Measurements from ENCODE around the gene MOV10L1. TPM values are rescaled to one million over a fixed set of nuclear protein-coding genes. Genes with fewer than 3 reads are reported as not detected.

The MOV10L1 gene
- total and polyA plus RNA-seq, 2 experiments from 2014 or later: 0.73 to 1.8 TPM

- TF ChIP-seq, protein P1, sequence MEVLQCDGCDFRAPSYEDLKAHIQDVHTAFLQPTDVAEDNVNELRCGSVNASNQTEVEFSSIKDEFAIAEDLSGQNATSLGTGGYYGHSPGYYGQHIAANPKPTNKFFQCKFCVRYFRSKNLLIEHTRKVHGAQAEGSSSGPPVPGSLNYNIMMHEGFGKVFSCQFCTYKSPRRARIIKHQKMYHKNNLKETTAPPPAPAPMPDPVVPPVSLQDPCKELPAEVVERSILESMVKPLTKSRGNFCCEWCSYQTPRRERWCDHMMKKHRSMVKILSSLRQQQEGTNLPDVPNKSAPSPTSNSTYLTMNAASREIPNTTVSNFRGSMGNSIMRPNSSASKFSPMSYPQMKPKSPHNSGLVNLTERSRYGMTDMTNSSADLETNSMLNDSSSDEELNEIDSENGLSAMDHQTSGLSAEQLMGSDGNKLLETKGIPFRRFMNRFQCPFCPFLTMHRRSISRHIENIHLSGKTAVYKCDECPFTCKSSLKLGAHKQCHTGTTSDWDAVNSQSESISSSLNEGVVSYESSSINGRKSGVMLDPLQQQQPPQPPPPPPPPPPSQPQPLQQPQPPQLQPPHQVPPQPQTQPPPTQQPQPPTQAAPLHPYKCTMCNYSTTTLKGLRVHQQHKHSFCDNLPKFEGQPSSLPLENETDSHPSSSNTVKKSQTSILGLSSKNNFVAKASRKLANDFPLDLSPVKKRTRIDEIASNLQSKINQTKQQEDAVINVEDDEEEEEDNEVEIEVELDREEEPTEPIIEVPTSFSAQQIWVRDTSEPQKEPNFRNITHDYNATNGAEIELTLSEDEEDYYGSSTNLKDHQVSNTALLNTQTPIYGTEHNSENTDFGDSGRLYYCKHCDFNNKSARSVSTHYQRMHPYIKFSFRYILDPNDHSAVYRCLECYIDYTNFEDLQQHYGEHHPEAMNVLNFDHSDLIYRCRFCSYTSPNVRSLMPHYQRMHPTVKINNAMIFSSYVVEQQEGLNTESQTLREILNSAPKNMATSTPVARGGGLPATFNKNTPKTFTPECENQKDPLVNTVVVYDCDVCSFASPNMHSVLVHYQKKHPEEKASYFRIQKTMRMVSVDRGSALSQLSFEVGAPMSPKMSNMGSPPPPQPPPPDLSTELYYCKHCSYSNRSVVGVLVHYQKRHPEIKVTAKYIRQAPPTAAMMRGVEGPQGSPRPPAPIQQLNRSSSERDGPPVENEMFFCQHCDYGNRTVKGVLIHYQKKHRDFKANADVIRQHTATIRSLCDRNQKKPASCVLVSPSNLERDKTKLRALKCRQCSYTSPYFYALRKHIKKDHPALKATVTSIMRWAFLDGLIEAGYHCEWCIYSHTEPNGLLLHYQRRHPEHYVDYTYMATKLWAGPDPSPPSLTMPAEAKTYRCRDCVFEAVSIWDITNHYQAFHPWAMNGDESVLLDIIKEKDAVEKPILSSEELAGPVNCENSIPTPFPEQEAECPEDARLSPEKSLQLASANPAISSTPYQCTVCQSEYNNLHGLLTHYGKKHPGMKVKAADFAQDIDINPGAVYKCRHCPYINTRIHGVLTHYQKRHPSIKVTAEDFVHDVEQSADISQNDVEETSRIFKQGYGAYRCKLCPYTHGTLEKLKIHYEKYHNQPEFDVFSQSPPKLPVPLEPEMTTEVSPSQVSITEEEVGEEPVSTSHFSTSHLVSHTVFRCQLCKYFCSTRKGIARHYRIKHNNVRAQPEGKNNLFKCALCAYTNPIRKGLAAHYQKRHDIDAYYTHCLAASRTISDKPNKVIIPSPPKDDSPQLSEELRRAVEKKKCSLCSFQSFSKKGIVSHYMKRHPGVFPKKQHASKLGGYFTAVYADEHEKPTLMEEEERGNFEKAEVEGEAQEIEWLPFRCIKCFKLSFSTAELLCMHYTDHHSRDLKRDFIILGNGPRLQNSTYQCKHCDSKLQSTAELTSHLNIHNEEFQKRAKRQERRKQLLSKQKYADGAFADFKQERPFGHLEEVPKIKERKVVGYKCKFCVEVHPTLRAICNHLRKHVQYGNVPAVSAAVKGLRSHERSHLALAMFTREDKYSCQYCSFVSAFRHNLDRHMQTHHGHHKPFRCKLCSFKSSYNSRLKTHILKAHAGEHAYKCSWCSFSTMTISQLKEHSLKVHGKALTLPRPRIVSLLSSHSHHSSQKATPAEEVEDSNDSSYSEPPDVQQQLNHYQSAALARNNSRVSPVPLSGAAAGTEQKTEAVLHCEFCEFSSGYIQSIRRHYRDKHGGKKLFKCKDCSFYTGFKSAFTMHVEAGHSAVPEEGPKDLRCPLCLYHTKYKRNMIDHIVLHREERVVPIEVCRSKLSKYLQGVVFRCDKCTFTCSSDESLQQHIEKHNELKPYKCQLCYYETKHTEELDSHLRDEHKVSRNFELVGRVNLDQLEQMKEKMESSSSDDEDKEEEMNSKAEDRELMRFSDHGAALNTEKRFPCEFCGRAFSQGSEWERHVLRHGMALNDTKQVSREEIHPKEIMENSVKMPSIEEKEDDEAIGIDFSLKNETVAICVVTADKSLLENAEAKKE (CRISPR knock-in tag; IDR thresholded peaks at IDR 0.05): no peak
- no peak for TF ChIP-seq ETS1 (IDR thresholded peaks at IDR 0.05)
- no peak for TF ChIP-seq ZNF331 (CRISPR knock-in tag; IDR thresholded peaks at IDR 0.05; ENCODE audit: low read depth)
- TF ChIP-seq NANOG (IDR thresholded peaks at IDR 0.05; ENCODE audit: borderline replicate concordance): no peak
- TF ChIP-seq, protein P2, sequence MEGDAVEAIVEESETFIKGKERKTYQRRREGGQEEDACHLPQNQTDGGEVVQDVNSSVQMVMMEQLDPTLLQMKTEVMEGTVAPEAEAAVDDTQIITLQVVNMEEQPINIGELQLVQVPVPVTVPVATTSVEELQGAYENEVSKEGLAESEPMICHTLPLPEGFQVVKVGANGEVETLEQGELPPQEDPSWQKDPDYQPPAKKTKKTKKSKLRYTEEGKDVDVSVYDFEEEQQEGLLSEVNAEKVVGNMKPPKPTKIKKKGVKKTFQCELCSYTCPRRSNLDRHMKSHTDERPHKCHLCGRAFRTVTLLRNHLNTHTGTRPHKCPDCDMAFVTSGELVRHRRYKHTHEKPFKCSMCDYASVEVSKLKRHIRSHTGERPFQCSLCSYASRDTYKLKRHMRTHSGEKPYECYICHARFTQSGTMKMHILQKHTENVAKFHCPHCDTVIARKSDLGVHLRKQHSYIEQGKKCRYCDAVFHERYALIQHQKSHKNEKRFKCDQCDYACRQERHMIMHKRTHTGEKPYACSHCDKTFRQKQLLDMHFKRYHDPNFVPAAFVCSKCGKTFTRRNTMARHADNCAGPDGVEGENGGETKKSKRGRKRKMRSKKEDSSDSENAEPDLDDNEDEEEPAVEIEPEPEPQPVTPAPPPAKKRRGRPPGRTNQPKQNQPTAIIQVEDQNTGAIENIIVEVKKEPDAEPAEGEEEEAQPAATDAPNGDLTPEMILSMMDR (conservative IDR thresholded peaks at IDR 0.05; ENCODE audit: low read depth in 2 of 2): no peak
- no peak for TF ChIP-seq EZH2 (IDR thresholded peaks at IDR 0.05; ENCODE audit: low read depth, unreplicated experiment)
- TF ChIP-seq ZNF114 (CRISPR knock-in tag; IDR thresholded peaks at IDR 0.05): no peak
Observed at GRCh38 chr22:50202130-50202666, 112.4 kb downstream of the MOV10L1 start (continued).

Data from GM23338 (cell line).